ENCODE results near the gene CACNA2D3.

GRCh38 chr3:54847361-54847760, 725.0 kb downstream of the CACNA2D3 start:
- TF ChIP-seq EZH2phosphoT487 (IDR thresholded peaks at IDR 0.05; ENCODE audit: borderline replicate concordance, low read depth, low read length) = no peak
- no peak for TF ChIP-seq CTCF (conservative IDR thresholded peaks at IDR 0.05; ENCODE audit: low read length)
